HepG2 (cell line): ENCODE measurements around the gene ECSIT. TPM values are rescaled to one million over a fixed set of nuclear protein-coding genes. Genes with fewer than 3 reads are reported as not detected.

Experiments used
- AGO2 ChIP-seq: fragments of 200-400 bp; formaldehyde crosslinking; optimal IDR thresholded peaks from 2 replicates; pipeline ENCODE3; 2017; ENCODE audit warnings: mild to moderate bottlenecking, low read depth, low read length, moderate library complexity
- AHR ChIP-seq: IDR thresholded peaks from 2 replicates; pipeline ENCODE4 v1.6.1; 2018; ENCODE audit warnings: missing genetic modification reagents, missing compliant biosample characterization
- ARNT2 ChIP-seq: sonication (generic); formaldehyde crosslinking; IDR thresholded peaks from 2 replicates; pipeline ENCODE4 v1.8.0; 2022; ENCODE audit warnings: mild to moderate bottlenecking, low read depth, missing genetic modification reagents, moderate library complexity
- ASH2L ChIP-seq: fragments of 300-600, 200-600 bp; sonication (generic); IDR thresholded peaks from 2 replicates; pipeline ENCODE4 v1.7.0; 2017; ENCODE audit warnings: low read depth, mild to moderate bottlenecking, moderate library complexity, mixed read lengths, low read length; ENCODE audit not compliant: insufficient read length
- FLYWCH1 ChIP-seq: sonication (generic); formaldehyde crosslinking; IDR thresholded peaks from 2 replicates; pipeline ENCODE4 v1.8.1; 2023; ENCODE audit warnings: mild to moderate bottlenecking, missing genetic modification reagents
- GATA4 ChIP-seq: sonication (generic); IDR thresholded peaks from 2 replicates; pipeline ENCODE4 v1.6.1; 2016; ENCODE audit warnings: antibody characterized with exemption, low read depth, borderline replicate concordance
- HDAC1 ChIP-seq: sonication (generic); formaldehyde crosslinking; IDR thresholded peaks from 2 replicates; pipeline ENCODE4 v1.5.1; 2020; ENCODE audit warnings: mild to moderate bottlenecking, missing genetic modification reagents
- HIVEP1 ChIP-seq: sonication (generic); formaldehyde crosslinking; IDR thresholded peaks from 2 replicates; pipeline ENCODE4 v1.4.0; 2020; ENCODE audit warnings: mild to moderate bottlenecking, missing genetic modification reagents
- MBD4 ChIP-seq: IDR thresholded peaks from 2 replicates; pipeline ENCODE4 v1.6.1; 2012; ENCODE audit warnings: low read length, inconsistent platforms, borderline replicate concordance
- MED13 ChIP-seq: sonication (generic); formaldehyde crosslinking; IDR thresholded peaks from 2 replicates; pipeline ENCODE4 v1.5.0; 2020; ENCODE audit warnings: missing genetic modification reagents
- MXD4 ChIP-seq: IDR thresholded peaks from 2 replicates; pipeline ENCODE4 v1.6.1; 2016; ENCODE audit warnings: mild to moderate bottlenecking, missing biosample characterization, missing genetic modification reagents
- MYC ChIP-seq: sonication (generic); formaldehyde crosslinking; IDR thresholded peaks from 2 replicates; pipeline ENCODE4 v1.9.0; 2021; ENCODE audit warnings: missing genetic modification reagents, borderline replicate concordance
- PCBP1 ChIP-seq: fragments of 200-400 bp; formaldehyde crosslinking; IDR thresholded peaks from 2 replicates; pipeline ENCODE4 v1.6.1; 2017; ENCODE audit warnings: mild to moderate bottlenecking, low read depth, low read length, borderline replicate concordance
- PHF20 ChIP-seq: sonication (generic); formaldehyde crosslinking; IDR thresholded peaks from 2 replicates; pipeline ENCODE4 v1.5.0; 2020; ENCODE audit warnings: mild to moderate bottlenecking, missing genetic modification reagents
- SAP130 ChIP-seq: IDR thresholded peaks from 2 replicates; pipeline ENCODE4 v1.6.1; 2016; ENCODE audit warnings: low read depth
- SPEN ChIP-seq: sonication (generic); formaldehyde crosslinking; IDR thresholded peaks from 2 replicates; pipeline ENCODE4 v1.5.1; 2020; ENCODE audit warnings: low read depth, mild to moderate bottlenecking, missing genetic modification reagents
- YY1 ChIP-seq: IDR thresholded peaks from 2 replicates; pipeline ENCODE4 v1.6.1; 2011; ENCODE audit warnings: low read length, low read depth, moderate library complexity, mild to moderate bottlenecking; ENCODE audit not compliant: insufficient read depth, insufficient replicate concordance
- ZBTB33 ChIP-seq: sonication (generic); formaldehyde crosslinking; IDR thresholded peaks from 2 replicates; pipeline ENCODE4 v1.4.0; 2020; ENCODE audit warnings: missing genetic modification reagents
- ZFY ChIP-seq: sonication (generic); formaldehyde crosslinking; IDR thresholded peaks from 2 replicates; pipeline ENCODE4 v1.4.0; 2020; ENCODE audit warnings: missing genetic modification reagents
- ZNF329 ChIP-seq: sonication (generic); formaldehyde crosslinking; IDR thresholded peaks from 2 replicates; pipeline ENCODE4 v1.9.0; 2021; ENCODE audit warnings: low read depth, mild to moderate bottlenecking, missing genetic modification reagents
- ZNF770 ChIP-seq: sonication (generic); formaldehyde crosslinking; IDR thresholded peaks from 2 replicates; pipeline ENCODE4 v1.5.0; 2020; ENCODE audit warnings: mild to moderate bottlenecking, missing genetic modification reagents
- ZNF777 ChIP-seq: sonication (generic); formaldehyde crosslinking; IDR thresholded peaks from 2 replicates; pipeline ENCODE4 v1.4.0; 2020; ENCODE audit warnings: missing genetic modification reagents
- polyA plus RNA-seq, 8 experiments: library from polyadenylated mRNA; depleted of rRNA in 3 of 8; stranded (reverse) in 7 of 8; unstranded in 1 of 8; fragments of >200 nt; fragmentation: Illumina TruSeq in 4 of 8; extraction: Trizol in 4 of 8; gene quantifications; 2 replicates each; pipeline versions ENCODE4 v1.2.1 to v1.2.3, GENCODE V29; 2011 to 2016; ENCODE audit warnings: low read depth in 4 of 8, missing spikeins in 1 of 8, mixed read lengths in 1 of 8; ENCODE audit not compliant: insufficient read depth in 1 of 8
- total RNA-seq, 5 experiments: library from RNA; depleted of rRNA; stranded (reverse); fragments of >200 nt; fragmentation: Illumina TruSeq; extraction: Trizol; gene quantifications; 2 replicates each; pipeline ENCODE4 v1.2.3, GENCODE V29; 2016; ENCODE audit warnings: low read depth in 1 of 5
- TF ChIP-seq, protein P1 (sequence below): sonication (generic); formaldehyde crosslinking; IDR thresholded peaks from 2 replicates; pipeline ENCODE4 v1.4.0; 2020; ENCODE audit warnings: missing genetic modification reagents
- TF ChIP-seq, protein P2 (sequence below): sonication (generic); formaldehyde crosslinking; IDR thresholded peaks from 2 replicates; pipeline ENCODE4 v1.4.0; 2020; ENCODE audit warnings: low read depth, mild to moderate bottlenecking, missing genetic modification reagents

The ECSIT gene
- total and polyA plus RNA-seq, 2 of the 13 experiments (the other 11 are each of a cell fraction or from before 2014, with no cell fraction given), result 36.4 to 62.3 TPM

DNA sequence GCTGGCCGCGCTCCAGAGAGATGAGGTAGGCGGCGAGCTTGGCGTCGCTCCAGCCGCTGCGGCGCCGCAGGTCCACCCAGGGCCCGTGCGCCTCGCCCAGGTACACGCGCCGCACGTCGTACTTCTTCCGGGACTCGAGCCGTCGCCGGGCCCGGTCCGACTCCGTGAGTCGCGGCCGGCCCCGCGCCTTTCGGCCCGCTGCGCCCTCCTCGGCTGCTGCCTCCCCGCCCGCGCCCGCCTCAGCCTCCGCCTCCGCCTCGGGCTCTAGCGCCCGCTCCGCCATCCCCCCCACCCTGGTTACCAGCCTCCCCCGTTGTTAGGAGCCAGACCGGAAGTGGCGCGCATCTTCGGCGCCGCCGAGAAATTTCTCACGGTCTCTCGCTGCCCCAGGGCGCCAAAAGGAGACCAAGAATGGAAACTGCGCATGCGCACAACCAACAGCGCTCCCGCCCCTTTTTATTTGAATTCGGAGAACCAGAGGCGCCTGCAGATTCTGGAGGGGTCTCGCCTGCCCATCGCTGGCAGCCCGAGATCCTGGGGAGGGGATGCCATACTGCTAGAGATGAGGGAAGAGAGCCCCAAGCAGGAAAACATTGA is 23.3 kb downstream of the ECSIT start, which contains the start of gene ZNF653 (continued):
- TF ChIP-seq ASH2L (peak; percentile 90), ZNF777 (CRISPR knock-in tag) (peak; percentile 81), SAP130 (CRISPR knock-in tag) (peak; percentile 65), MXD4 (CRISPR knock-in tag) (peak; percentile 80; the same call in 1 of the 2 replicates), MBD4 (no peak), YY1 (peak; percentile 44), ARNT2 (CRISPR knock-in tag) (peak; percentile 67; the same call in 1 of the 2 replicates), PHF20 (CRISPR knock-in tag) (peak; percentile 62), HDAC1 (CRISPR knock-in tag) (peak; percentile 52), AGO2 (peak; percentile 96), MYC (peak; percentile 50; the same call in 1 of the 2 replicates), HIVEP1 (CRISPR knock-in tag) (0 out of 2 replicates have a peak, but pooled peaks have one; percentile 2), ZBTB33 (CRISPR knock-in tag) (0 out of 2 replicates have a peak, but pooled peaks have one; percentile 17), PCBP1 (peak; percentile 23; the same call in 1 of the 2 replicates), ZNF329 (CRISPR knock-in tag) (peak; percentile 64; the same call in 1 of the 2 replicates), AHR (0 out of 2 replicates have a peak, but pooled peaks have one; percentile 38), GATA4 (peak; percentile 16; the same call in 1 of the 2 replicates), ZNF770 (peak; percentile 51; the same call in 1 of the 2 replicates), MED13 (no peak), SPEN (peak; percentile 58; the same call in 1 of the 2 replicates), ZFY (CRISPR knock-in tag) (peak; percentile 80; the same call in 1 of the 2 replicates), FLYWCH1 (no peak)
- TF ChIP-seq, protein P1, sequence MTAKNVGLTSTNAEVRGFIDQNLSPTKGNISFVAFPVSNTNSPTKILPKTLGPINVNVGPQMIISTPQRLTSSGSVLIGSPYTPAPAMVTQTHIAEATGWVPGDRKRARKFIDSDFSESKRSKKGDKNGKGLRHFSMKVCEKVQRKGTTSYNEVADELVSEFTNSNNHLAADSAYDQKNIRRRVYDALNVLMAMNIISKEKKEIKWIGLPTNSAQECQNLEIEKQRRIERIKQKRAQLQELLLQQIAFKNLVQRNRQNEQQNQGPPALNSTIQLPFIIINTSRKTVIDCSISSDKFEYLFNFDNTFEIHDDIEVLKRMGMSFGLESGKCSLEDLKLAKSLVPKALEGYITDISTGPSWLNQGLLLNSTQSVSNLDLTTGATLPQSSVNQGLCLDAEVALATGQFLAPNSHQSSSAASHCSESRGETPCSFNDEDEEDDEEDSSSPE (CRISPR knock-in tag), result peak; percentile 79
- TF ChIP-seq, protein P2, sequence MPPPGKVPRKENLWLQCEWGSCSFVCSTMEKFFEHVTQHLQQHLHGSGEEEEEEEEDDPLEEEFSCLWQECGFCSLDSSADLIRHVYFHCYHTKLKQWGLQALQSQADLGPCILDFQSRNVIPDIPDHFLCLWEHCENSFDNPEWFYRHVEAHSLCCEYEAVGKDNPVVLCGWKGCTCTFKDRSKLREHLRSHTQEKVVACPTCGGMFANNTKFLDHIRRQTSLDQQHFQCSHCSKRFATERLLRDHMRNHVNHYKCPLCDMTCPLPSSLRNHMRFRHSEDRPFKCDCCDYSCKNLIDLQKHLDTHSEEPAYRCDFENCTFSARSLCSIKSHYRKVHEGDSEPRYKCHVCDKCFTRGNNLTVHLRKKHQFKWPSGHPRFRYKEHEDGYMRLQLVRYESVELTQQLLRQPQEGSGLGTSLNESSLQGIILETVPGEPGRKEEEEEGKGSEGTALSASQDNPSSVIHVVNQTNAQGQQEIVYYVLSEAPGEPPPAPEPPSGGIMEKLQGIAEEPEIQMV, result no peak
